ENCODE data around the gene CDH13.

The CDH13 gene

DNA sequence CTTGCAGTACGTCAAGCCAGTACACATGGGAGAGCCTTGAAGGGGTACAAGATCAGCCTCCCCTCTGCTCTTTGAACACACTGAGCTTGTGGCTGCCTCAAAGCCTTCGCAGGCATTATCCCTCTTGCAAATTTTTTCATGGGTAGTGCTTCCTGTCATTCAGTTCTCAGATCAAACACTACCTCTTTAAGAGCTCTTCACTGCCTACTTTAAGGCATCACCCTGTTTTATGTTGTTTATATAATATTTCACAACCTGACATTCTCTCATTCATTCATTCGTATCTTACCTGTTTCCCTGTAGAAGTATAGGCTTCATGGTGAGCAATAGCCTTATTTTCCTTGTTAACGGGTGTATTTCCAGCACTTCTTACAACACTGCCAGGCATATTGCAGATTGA, 269.1 kb downstream of the CDH13 start:
- in situ Hi-C loops (cut with HindIII; ENCODE audit: low sequenced_read_pairs) = no loop called here
- no peak for DNase-seq (ENCODE audit: low read depth, low spot score)
- TF ChIP-seq, protein P1, sequence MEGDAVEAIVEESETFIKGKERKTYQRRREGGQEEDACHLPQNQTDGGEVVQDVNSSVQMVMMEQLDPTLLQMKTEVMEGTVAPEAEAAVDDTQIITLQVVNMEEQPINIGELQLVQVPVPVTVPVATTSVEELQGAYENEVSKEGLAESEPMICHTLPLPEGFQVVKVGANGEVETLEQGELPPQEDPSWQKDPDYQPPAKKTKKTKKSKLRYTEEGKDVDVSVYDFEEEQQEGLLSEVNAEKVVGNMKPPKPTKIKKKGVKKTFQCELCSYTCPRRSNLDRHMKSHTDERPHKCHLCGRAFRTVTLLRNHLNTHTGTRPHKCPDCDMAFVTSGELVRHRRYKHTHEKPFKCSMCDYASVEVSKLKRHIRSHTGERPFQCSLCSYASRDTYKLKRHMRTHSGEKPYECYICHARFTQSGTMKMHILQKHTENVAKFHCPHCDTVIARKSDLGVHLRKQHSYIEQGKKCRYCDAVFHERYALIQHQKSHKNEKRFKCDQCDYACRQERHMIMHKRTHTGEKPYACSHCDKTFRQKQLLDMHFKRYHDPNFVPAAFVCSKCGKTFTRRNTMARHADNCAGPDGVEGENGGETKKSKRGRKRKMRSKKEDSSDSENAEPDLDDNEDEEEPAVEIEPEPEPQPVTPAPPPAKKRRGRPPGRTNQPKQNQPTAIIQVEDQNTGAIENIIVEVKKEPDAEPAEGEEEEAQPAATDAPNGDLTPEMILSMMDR (IDR thresholded peaks at IDR 0.05; ENCODE audit: low read depth, low read length) = no peak
- no peak overlapping the region for H3K4me3 ChIP-seq (ENCODE audit: low read depth, low read length)

DNA sequence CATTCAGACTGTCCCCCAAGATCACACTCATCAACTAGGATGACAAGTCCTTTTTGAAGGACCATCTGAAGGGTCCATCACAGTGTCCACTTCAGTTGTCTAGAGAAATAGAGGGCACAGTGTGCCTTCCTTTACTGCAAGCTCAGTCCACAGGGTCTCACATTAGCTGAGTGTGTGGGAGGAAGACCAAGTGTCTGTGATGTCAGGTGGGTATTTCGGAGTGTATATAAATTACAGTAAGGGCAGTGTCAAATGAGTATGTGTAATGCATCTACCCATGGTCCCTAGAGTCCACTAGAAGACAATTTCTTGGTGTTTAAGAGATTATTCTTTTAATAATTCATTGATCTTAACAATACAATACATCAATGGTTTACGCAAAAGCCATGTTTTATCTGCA, 272.2 kb downstream of the CDH13 start:
- DNase-seq (ENCODE audit: low read depth, low spot score) = no peak
- H3K4me3 ChIP-seq (ENCODE audit: low read depth, low read length) = no peak overlapping the region
- TF ChIP-seq, protein P1 (IDR thresholded peaks at IDR 0.05; ENCODE audit: low read depth, low read length) = no peak
- in situ Hi-C loops (cut with HindIII; ENCODE audit: low sequenced_read_pairs) = no loop called here

DNA sequence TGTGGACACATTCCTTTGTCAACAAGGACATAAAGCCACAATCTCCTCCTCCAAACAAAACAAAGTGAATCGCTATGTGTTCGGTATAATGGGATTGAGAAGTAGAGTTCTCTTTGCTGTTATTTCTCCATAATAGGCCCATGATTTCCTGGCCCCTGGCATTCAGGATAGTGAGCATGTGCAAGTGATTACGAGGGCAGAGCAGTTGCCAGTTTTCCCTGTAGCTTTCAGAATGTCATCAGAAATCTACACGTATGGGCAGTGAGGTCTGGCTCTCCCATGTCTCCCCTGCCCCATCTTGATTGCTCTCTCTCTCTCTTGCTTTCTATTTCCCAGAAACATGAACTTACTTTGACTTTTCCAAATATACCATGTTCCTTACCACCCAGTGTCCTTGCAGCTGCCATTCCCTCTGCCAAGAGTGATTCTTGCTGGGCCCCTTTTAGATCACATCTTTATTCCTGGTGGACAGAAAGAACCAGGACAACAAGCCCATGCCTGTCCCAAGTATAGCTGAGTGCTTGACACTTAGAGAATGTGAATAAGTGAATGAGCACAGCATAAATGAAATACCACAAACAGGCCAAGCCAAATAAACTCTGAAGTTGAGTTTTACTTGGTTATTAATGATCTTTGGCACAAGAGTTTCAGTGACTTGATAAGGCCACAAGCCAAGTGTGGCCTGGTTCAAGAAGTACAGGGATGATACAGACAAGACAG, 273.1 kb downstream of the CDH13 start:
- in situ Hi-C loops (cut with HindIII; ENCODE audit: low sequenced_read_pairs) = no loop called here
- TF ChIP-seq, protein P1 (IDR thresholded peaks at IDR 0.05; ENCODE audit: low read depth, low read length) = no peak
- H3K4me3 ChIP-seq (ENCODE audit: low read depth, low read length) = no peak overlapping the region
- no peak for DNase-seq (ENCODE audit: low read depth, low spot score)

DNA sequence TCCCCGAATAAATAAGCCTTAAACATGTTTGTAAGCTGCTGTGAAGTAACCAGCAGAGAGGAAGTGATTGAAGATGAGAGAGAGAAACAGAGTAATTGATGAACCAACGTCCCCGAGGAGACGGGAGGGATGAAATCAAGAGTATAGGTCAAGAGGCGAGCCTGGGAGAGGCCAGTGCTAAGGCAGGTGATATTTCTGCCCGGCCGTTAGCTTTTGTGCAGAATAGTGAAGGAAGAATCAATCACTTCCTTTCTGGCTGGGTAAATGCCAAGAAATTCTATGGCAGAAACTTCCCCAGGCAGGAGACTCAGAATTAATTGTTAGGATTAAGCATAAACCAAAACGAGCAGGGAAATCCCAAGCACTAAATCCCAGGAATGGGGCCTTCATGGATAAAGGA, 273.8 kb downstream of the CDH13 start:
- no peak for DNase-seq (ENCODE audit: low read depth, low spot score)
- no peak overlapping the region for H3K4me3 ChIP-seq (ENCODE audit: low read depth, low read length)
- in situ Hi-C loops (cut with HindIII; ENCODE audit: low sequenced_read_pairs) = no loop called here
- TF ChIP-seq, protein P1 (IDR thresholded peaks at IDR 0.05; ENCODE audit: low read depth, low read length) = no peak

DNA sequence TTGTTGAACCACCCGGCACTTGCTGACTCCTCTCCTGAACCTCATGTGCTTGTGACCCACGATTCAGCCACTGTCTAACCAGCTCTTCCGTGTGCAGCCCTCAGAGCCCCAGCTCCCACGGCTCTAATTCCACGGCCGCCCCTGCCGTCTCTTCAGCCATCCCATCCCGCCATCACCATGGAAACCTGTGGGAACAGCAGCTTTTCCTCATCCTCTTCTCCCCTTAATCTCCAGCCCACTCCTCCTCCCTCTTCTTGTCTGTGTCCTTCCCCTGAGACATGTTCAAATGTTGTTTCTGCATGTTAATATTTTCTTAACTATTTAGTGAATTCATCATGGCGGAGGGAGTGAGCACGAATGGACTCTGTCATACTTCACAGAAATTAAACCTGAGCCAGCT, 285.2 kb downstream of the CDH13 start:
- no peak for DNase-seq (ENCODE audit: low read depth, low spot score)
- in situ Hi-C loops (cut with HindIII; ENCODE audit: low sequenced_read_pairs) = no loop called here
- TF ChIP-seq, protein P1 (IDR thresholded peaks at IDR 0.05; ENCODE audit: low read depth, low read length) = no peak
- H3K4me3 ChIP-seq (ENCODE audit: low read depth, low read length) = no peak overlapping the region

GRCh38 chr16:82915139-82915824, 288.5 kb downstream of the CDH13 start:
- H3K4me3 ChIP-seq (ENCODE audit: low read depth, low read length) = no peak overlapping the region
- TF ChIP-seq, protein P1 (IDR thresholded peaks at IDR 0.05; ENCODE audit: low read depth, low read length) = no peak
- no peak for DNase-seq (ENCODE audit: low read depth, low spot score)
- in situ Hi-C loops (cut with HindIII; ENCODE audit: low sequenced_read_pairs) = no loop called here

Measured in astrocyte of the spinal cord (primary cell).